NCI-H1105 (cell line): ENCODE results near the gene FEV.
"Not testable (repeated sequence)": the region's sequence is repeated elsewhere in the genome, so short reads cannot be mapped to it uniquely, and the experiment has no call there.

ENCODE experiments used
- DNase-seq: peaks from one replicate; lab custom pipeline; 2025; lab: John Stamatoyannopoulos, UW

Gene FEV

DNA sequence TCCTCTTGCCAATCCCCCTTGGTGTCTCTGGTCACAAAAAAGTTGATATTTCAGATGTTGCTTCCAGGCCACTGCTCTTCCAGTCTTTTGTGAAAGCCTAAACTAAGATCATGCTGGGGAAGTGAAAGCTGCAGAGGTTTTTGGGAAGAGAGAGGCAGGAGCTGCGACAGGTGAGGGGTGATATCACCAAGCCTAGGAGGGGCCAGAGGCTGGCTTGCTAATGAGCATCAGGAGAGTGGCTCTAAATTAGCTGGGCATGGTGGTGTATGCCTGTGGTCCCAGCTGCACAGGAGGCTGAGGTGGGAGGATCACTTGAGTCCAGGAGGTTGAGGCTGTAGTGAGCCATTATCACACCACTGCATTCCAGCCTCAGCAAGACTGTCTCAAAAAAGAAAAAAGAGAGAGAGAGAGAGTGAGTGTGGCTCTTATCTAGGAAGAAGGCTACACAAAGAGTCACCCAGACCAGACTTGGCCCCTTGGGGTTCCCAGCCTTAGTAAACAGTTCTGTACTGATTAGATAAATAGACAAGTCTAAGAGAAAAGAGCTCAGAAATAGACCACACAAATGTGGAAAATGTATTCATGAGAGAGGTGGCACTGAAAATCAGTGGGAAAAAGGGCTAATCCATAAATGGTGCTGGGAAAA lies 40.1 kb downstream of the FEV start:
- no peak for DNase-seq

DNA sequence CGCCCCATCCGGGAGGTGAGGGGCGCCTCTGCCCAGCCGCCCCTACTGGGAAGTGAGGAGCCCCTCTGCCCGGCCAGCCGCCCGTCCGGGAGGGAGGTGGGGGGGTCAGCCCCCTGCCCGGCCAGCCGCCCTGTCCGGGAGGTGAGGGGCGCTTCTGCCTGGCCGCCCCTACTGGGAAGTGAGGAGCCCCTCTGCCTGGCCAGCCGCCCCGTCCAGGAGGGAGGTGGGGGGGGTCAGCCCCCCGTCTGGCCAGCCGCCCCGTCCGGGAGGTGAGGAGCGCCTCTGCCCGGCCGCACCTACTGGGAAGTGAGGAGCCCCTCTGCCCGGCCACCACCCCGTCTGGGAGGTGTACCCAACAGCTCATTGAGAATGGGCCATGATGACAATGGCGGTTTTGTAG lies 53.2 kb downstream of the FEV start:
- not testable (repeated sequence) for DNase-seq
